Smooth muscle cell of the coronary artery (primary cell): ENCODE data around the gene GLT8D1. TPM values are rescaled to one million over a fixed set of nuclear protein-coding genes. Genes with fewer than 3 reads are reported as not detected.

ENCODE experiments used
- total RNA-seq: library from RNA; depleted of rRNA; stranded (reverse); fragments of >200 nt; gene quantifications from 2 replicates; pipeline ENCODE4 v1.2.3, GENCODE V29; 2014; ENCODE audit warnings: low replicate concordance

The GLT8D1 gene
- 105 and 119 TPM in 2 replicates for total RNA-seq

GRCh38 chr3:52705688-52706686 is at the start of gene GLT8D1, which contains the start of gene SPCS1:
GLT8D1 (minus strand) TSS chr3:52705791; CDS start chr3:52700460, 5,331 bp downstream.
SPCS1 (plus strand) TSS chr3:52706106; CDS start chr3:52706247, 141 bp downstream.

GRCh38 chr3:52685709-52686691 is 19.6 kb downstream of the GLT8D1 start, which contains the start of the genes GNL3 and PBRM1:
GNL3 (plus strand) TSS chr3:52686032; CDS start chr3:52686093, 61 bp downstream.
PBRM1 (minus strand) TSS chr3:52685913.

Other genes with a start within 250 kb of the GLT8D1 start
- gene STAB1, start 210.5 kb downstream of the GLT8D1 start, total RNA-seq: 0.15 and 3.4 TPM in 2 replicates
- gene NT5DC2, start 171.9 kb downstream of the GLT8D1 start, total RNA-seq: 17.4 and 95.5 TPM in 2 replicates
- gene UQCC5, start 169.2 kb downstream of the GLT8D1 start, total RNA-seq: 9.1 and 13.8 TPM in 2 replicates
- gene PBRM1, start 19.9 kb downstream of the GLT8D1 start, total RNA-seq: 37.8 and 46.1 TPM in 2 replicates
- 44.8 and 106 TPM in 2 replicates for gene GNL3, start 19.8 kb downstream of the GLT8D1 start, total RNA-seq
- 14.0 and 42.9 TPM in 2 replicates for gene SPCS1, start 315 bp upstream of the GLT8D1 start, total RNA-seq
- 16.7 and 22.3 TPM in 2 replicates for gene NEK4, start 65.1 kb upstream of the GLT8D1 start, total RNA-seq
- gene ITIH1, start 71.8 kb upstream of the GLT8D1 start, total RNA-seq: 0.59 TPM in 1 of 2 replicates, not detected in the other
- gene ITIH3, start 89.0 kb upstream of the GLT8D1 start, total RNA-seq: 2.8 TPM in 1 of 2 replicates, not detected in the other
- 0.82 and 1.1 TPM in 2 replicates for gene ITIH4, start 124.9 kb upstream of the GLT8D1 start, total RNA-seq
- not detected in 2 replicates for gene MUSTN1, start 129.2 kb upstream of the GLT8D1 start, total RNA-seq
- 7.5 and 10.9 TPM in 2 replicates for gene STIMATE, start 191.8 kb upstream of the GLT8D1 start, total RNA-seq